ENCODE data around the gene RREB1.

RREB1 gene

GRCh38 chr6:7124636-7125035 lies 16.9 kb downstream of the RREB1 start:
- DNase-seq (ENCODE audit: low read depth in 2 of 2) = no peak

- no peak for DNase-seq (ENCODE audit: low read depth in 2 of 2)
Measured at GRCh38 chr6:7125290-7125689, 17.5 kb downstream of the RREB1 start.

- no peak for DNase-seq (ENCODE audit: low read depth in 2 of 2)
Measured at GRCh38 chr6:7126754-7127153, 19.0 kb downstream of the RREB1 start.

GRCh38 chr6:7127680-7128079 lies 19.9 kb downstream of the RREB1 start:
- no peak for DNase-seq (ENCODE audit: low read depth in 2 of 2)

- DNase-seq (ENCODE audit: low read depth in 2 of 2) = no peak
Measured at GRCh38 chr6:7129360-7129759, 21.6 kb downstream of the RREB1 start.

GRCh38 chr6:7129784-7130569 lies 22.2 kb downstream of the RREB1 start:
- peak in 1 of 2 donors; percentile 25 for DNase-seq (ENCODE audit: low read depth in 2 of 2)

- DNase-seq (ENCODE audit: low read depth in 2 of 2) = no peak
Measured at GRCh38 chr6:7131390-7131789, 23.6 kb downstream of the RREB1 start.

GRCh38 chr6:7132398-7133035 lies 24.8 kb downstream of the RREB1 start:
- DNase-seq (ENCODE audit: low read depth in 2 of 2) = no peak

- DNase-seq (ENCODE audit: low read depth in 2 of 2) = no peak
Measured at GRCh38 chr6:7134999-7135745, 27.4 kb downstream of the RREB1 start.

GRCh38 chr6:7135755-7136154 lies 28.0 kb downstream of the RREB1 start:
- DNase-seq (ENCODE audit: low read depth in 2 of 2) = no peak

GRCh38 chr6:7136859-7137334 lies 29.1 kb downstream of the RREB1 start:
- no peak for DNase-seq (ENCODE audit: low read depth in 2 of 2)

GRCh38 chr6:7137335-7138045 lies 29.7 kb downstream of the RREB1 start:
- DNase-seq (ENCODE audit: low read depth in 2 of 2) = peak; percentile 52 to 57

GRCh38 chr6:7138046-7138531 lies 30.3 kb downstream of the RREB1 start:
- no peak for DNase-seq (ENCODE audit: low read depth in 2 of 2)

- no peak for DNase-seq (ENCODE audit: low read depth in 2 of 2)
Measured at GRCh38 chr6:7138921-7139358, 31.2 kb downstream of the RREB1 start.

- no peak for DNase-seq (ENCODE audit: low read depth in 2 of 2)
Measured at GRCh38 chr6:7139835-7140470, 32.2 kb downstream of the RREB1 start.

GRCh38 chr6:7140631-7141378 lies 33.0 kb downstream of the RREB1 start:
- DNase-seq (ENCODE audit: low read depth in 2 of 2) = peak; percentile 62 to 78

- no peak for DNase-seq (ENCODE audit: low read depth in 2 of 2)
Measured at GRCh38 chr6:7142228-7142801, 34.6 kb downstream of the RREB1 start.

- no peak for DNase-seq (ENCODE audit: low read depth in 2 of 2)
Measured at GRCh38 chr6:7142918-7143475, 35.2 kb downstream of the RREB1 start.

GRCh38 chr6:7143476-7143974 lies 35.8 kb downstream of the RREB1 start:
- no peak for DNase-seq (ENCODE audit: low read depth in 2 of 2)

All from activated CD4-positive, alpha-beta T cell treated with anti-CD3 and anti-CD28 coated beads for 24 hours (primary cell).